Right lobe of liver (tissue), 4 donors: ENCODE measurements around the gene BRD3OS.

Experiments
- CTCF ChIP-seq, 4 donors: fragments of 200-600 bp in 3 of 4; fragments of 450-650 bp in 1 of 4; IDR thresholded peaks; one replicate each; pipeline versions ENCODE4 v1.5.1 to v1.8.0; 2016 to 2022; ENCODE audit warnings: antibody characterized with exemption in 4 of 4, mild to moderate bottlenecking in 2 of 4
- POLR2A ChIP-seq: fragments of 450-650 bp; IDR thresholded peaks from one replicate; pipeline ENCODE4 v1.6.1; 2017; ENCODE audit warnings: antibody characterized with exemption, mild to moderate bottlenecking
- donor health status: DM: no; HTN: no; CAD: no.
- donor health status: DM: no; HTN: no; CAD: no.
- donor health status: DM: no; HTN: yes; CAD: no.

- TF ChIP-seq CTCF (IDR thresholded peaks at IDR 0.05) (no peak), POLR2A (peak; percentile 32)
These were observed 40.5 kb downstream of the BRD3OS start for GRCh38 chr9:134065612-134066419.
